Esophagus muscularis mucosa (tissue), 4 donors: ENCODE results near the gene B3GNT5.

Experiments
- CTCF ChIP-seq, 3 experiments: fragments of 200-600 bp in 2 of 3; fragments of 450-650 bp in 1 of 3; sonication (generic) in 2 of 3; IDR thresholded peaks; one replicate each; pipeline ENCODE4 v1.5.1; 2017 to 2019; ENCODE audit warnings: antibody characterized with exemption in 3 of 3, mild to moderate bottlenecking in 2 of 3, moderate library complexity in 1 of 3
- EP300 ChIP-seq: sonication (generic); formaldehyde crosslinking; IDR thresholded peaks from one replicate; pipeline ENCODE4 v1.6.1; 2017; ENCODE audit warnings: antibody characterized with exemption
- POLR2A ChIP-seq: fragments of 450-650 bp; IDR thresholded peaks from one replicate; pipeline ENCODE4 v1.6.1; 2017; ENCODE audit warnings: antibody characterized with exemption, moderate library complexity, mild to moderate bottlenecking, low read depth
- POLR2AphosphoS5 ChIP-seq, 2 donors: sonication (generic); formaldehyde crosslinking; IDR thresholded peaks; one replicate each; pipeline ENCODE4 v1.6.1; 2017; ENCODE audit warnings: antibody characterized with exemption in 2 of 2

- TF ChIP-seq POLR2A (no peak), POLR2AphosphoS5 (IDR thresholded peaks at IDR 0.05) (no peak), CTCF (IDR thresholded peaks at IDR 0.05) (no peak), EP300 (no peak)
Observed at GRCh38 chr3:183259087-183259486, 6.0 kb downstream of the B3GNT5 start.
